ENCODE data around the gene CC2D2B. TPM values are rescaled to one million over a fixed set of nuclear protein-coding genes. Genes with fewer than 3 reads are reported as not detected.
"Not testable (repeated sequence)": the region's sequence is repeated elsewhere in the genome, so short reads cannot be mapped to it uniquely, and the experiment has no call there.

Gene CC2D2B
- total and polyA plus RNA-seq, 2 of the 8 experiments (the other 6 are each of a cell fraction or from before 2014, with no cell fraction given): 0.09 to 0.71 TPM

DNA sequence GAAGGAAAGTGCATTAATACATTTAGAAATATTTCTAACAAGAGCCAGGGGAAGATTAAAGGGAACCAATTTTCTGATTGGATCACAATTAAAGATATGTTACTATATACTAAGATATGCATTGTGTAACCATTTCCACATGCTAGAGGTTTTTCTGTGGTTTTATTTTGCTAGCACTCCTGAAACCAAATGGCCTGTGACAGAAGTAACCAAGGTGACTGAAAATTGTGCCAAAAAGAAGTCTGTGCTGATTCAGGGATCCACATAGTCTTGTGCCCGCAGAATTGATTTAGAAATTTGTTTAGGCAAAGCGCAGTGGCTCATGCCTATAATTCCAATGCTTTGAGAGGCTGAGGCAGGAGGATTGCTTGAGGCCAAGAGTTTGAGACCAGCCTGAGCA lies 1.8 kb downstream of the CC2D2B start (continued):
- no peak for TF ChIP-seq SIN3A (conservative IDR thresholded peaks at IDR 0.05 in 1 of 2, IDR thresholded peaks at IDR 0.05 in 1 of 2; ENCODE audit: low read depth in 1 of 2, low read length in 2 of 2)
- TF ChIP-seq, protein P1, sequence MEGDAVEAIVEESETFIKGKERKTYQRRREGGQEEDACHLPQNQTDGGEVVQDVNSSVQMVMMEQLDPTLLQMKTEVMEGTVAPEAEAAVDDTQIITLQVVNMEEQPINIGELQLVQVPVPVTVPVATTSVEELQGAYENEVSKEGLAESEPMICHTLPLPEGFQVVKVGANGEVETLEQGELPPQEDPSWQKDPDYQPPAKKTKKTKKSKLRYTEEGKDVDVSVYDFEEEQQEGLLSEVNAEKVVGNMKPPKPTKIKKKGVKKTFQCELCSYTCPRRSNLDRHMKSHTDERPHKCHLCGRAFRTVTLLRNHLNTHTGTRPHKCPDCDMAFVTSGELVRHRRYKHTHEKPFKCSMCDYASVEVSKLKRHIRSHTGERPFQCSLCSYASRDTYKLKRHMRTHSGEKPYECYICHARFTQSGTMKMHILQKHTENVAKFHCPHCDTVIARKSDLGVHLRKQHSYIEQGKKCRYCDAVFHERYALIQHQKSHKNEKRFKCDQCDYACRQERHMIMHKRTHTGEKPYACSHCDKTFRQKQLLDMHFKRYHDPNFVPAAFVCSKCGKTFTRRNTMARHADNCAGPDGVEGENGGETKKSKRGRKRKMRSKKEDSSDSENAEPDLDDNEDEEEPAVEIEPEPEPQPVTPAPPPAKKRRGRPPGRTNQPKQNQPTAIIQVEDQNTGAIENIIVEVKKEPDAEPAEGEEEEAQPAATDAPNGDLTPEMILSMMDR (IDR thresholded peaks at IDR 0.05; ENCODE audit: control extremely low read depth in 1 of 3, insufficient read depth in 1 of 3, low read depth in 1 of 3, low read length in 3 of 3): no peak
- no peak for TF ChIP-seq NANOG (IDR thresholded peaks at IDR 0.05; ENCODE audit: insufficient read depth, low read depth, low read length, poor library complexity, severe bottlenecking)
- TF ChIP-seq SP2 (IDR thresholded peaks at IDR 0.05; ENCODE audit: low read length): no peak
- TF ChIP-seq SAP30 (IDR thresholded peaks at IDR 0.05; ENCODE audit: insufficient read depth, insufficient replicate concordance, low read length): no peak
- TF ChIP-seq PHF8 (conservative IDR thresholded peaks at IDR 0.05; ENCODE audit: low read depth, low read length): no peak

DNA sequence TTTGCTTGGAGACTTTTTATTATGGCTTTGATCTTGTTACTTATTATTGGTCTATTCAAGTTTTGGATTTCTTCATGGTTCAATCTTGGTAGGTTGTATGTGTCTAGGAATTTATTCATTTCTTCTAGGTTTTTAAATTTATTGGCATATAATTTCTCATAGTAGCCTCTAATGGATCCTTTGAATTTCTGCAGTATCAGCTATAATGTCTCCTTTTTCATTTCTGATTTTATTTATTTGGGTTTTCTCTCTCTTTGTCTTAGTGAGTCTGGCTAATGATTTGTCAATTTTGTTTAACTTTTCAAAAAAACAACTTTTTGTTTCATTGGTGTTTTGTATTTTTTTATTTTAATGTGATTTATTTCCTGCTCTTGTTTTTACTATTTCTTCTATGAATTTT lies 8.3 kb downstream of the CC2D2B start:
- H2BK120ac ChIP-seq (replicated peaks; ENCODE audit: low read depth, low read length); H4K8ac ChIP-seq (ENCODE audit: extremely low read depth, insufficient read depth, low read length); H3K79me2 ChIP-seq (ENCODE audit: control insufficient read depth in 1 of 2, insufficient read depth in 2 of 2, low read length in 2 of 2); H3K4me2 ChIP-seq (ENCODE audit: insufficient read depth in 1 of 2, low read depth in 2 of 2, low read length in 2 of 2); H3K27ac ChIP-seq (ENCODE audit: low read depth, low read length); DNase-seq (ENCODE audit: low read depth in 1 of 2, low spot score in 2 of 2); H3K23ac ChIP-seq (ENCODE audit: insufficient read length); H4K5ac ChIP-seq (ENCODE audit: insufficient read length, low read depth, low read length); H3K14ac ChIP-seq (ENCODE audit: insufficient read length); CTCF ChIA-PET (ENCODE audit: partially characterized antibody); H3K79me1 ChIP-seq (ENCODE audit: low read depth, low read length); H2BK12ac ChIP-seq (ENCODE audit: low read depth, low read length); H3K4me3 ChIP-seq (ENCODE audit: extremely low read depth in 1 of 4, insufficient read depth in 2 of 4, low read depth in 3 of 4, low read length in 4 of 4); H3K36me3 ChIP-seq (ENCODE audit: control insufficient read depth in 2 of 4, insufficient read depth in 4 of 4, low read length in 3 of 4); FAIRE-seq; H3K27me3 ChIP-seq (replicated peaks in 1 of 4; ENCODE audit: control insufficient read depth in 3 of 4, extremely low read depth in 1 of 4, insufficient read depth in 3 of 4, low read length in 3 of 4); H4K20me1 ChIP-seq (replicated peaks in 1 of 2; ENCODE audit: control insufficient read depth in 1 of 2, insufficient read depth in 2 of 2, low read length in 2 of 2); H3K56ac ChIP-seq (replicated peaks; ENCODE audit: insufficient read length, low read depth, low read length); H2BK15ac ChIP-seq (ENCODE audit: low read length); H3K9ac ChIP-seq (replicated peaks in 1 of 4; ENCODE audit: extremely low read depth in 1 of 4, low read depth in 3 of 4, low read length in 3 of 4); H4K91ac ChIP-seq (replicated peaks; ENCODE audit: insufficient read length, low read length); H3K18ac ChIP-seq (ENCODE audit: extremely low read depth, low read length); H2AFZ ChIP-seq (ENCODE audit: low read length); H3K4ac ChIP-seq (replicated peaks; ENCODE audit: insufficient read length, low read depth, low read length); POLR2A ChIA-PET (ENCODE audit: partially characterized antibody); H2AK5ac ChIP-seq (ENCODE audit: low read depth, low read length); H3K9me3 ChIP-seq (ENCODE audit: insufficient read depth in 2 of 2, low read depth in 1 of 2, low read length in 1 of 2); H2BK5ac ChIP-seq (ENCODE audit: low read depth, low read length); H2BK20ac ChIP-seq (ENCODE audit: low read length); H3K23me2 ChIP-seq (ENCODE audit: low read depth, low read length); H3K4me1 ChIP-seq (replicated peaks in 1 of 4; ENCODE audit: control insufficient read depth in 3 of 4, insufficient read depth in 4 of 4, low read length in 3 of 4): not testable (repeated sequence)

Measured in H1 (cell line).